B cell (primary cell): ENCODE results near the gene WDR5. TPM values are rescaled to one million over a fixed set of nuclear protein-coding genes. Genes with fewer than 3 reads are reported as not detected.

ENCODE experiments used
- ATAC-seq: fragments of 200-7000 bp; cut with Tn5 transposase; one replicate; pipeline ENCODE4 v1.10.0; 2021; ENCODE audit warnings: low read depth, mild to moderate bottlenecking, moderate number of reproducible peaks, moderate library complexity
- CTCF ChIA-PET: fragments of 350-600 bp; sonication (Branson Sonifier 250); formaldehyde crosslinking; loops from one replicate; lab custom pipeline; 2021; ENCODE audit warnings: antibody characterized with exemption, inconsistent platforms; lab: Charles Lee
- POLR2A ChIA-PET: fragments of 350-600 bp; sonication (Branson Sonifier 250); formaldehyde crosslinking; loops from one replicate; lab custom pipeline; 2021; ENCODE audit warnings: antibody characterized with exemption; lab: Charles Lee
- DNase-seq: peaks from one replicate; pipeline ENCODE4 v3.0.0; 2013
- H2AFZ ChIP-seq: 2 replicates; pipeline ENCODE4 v1.6.1; 2012; ENCODE audit warnings: mild to moderate bottlenecking, low read depth, low read length; ENCODE audit not compliant: insufficient read depth, poor library complexity, severe bottlenecking
- H3K27ac ChIP-seq, 2 donors: 1 replicate in 1 of 2; 2 replicates in 1 of 2; pipeline ENCODE4 v1.5.1; 2012 to 2013; ENCODE audit warnings: low read length in 2 of 2, mild to moderate bottlenecking in 2 of 2, moderate library complexity in 1 of 2
- H3K27me3 ChIP-seq, 4 experiments: fragments of 200-600 bp in 1 of 4; sonication (generic) in 1 of 4; replicated peaks in 1 of 4; 1 replicate in 2 of 4; 2 replicates in 2 of 4; pipeline versions ENCODE4 v1.6.1 to v1.7.0; 2013 to 2016; ENCODE audit warnings: low read length in 3 of 4, mild to moderate bottlenecking in 2 of 4, mixed read lengths in 1 of 4, moderate library complexity in 1 of 4; ENCODE audit not compliant: insufficient read depth in 4 of 4, control insufficient read depth in 3 of 4; ENCODE audit errors: control extremely low read depth in 1 of 4
- H3K36me3 ChIP-seq, 2 experiments: replicated peaks in 1 of 2; 1 replicate in 1 of 2; 2 replicates in 1 of 2; pipeline versions ENCODE4 v1.6.1 to v1.7.1; 2013; ENCODE audit warnings: low read length in 1 of 2; ENCODE audit not compliant: insufficient read depth in 2 of 2, control insufficient read depth in 1 of 2; ENCODE audit errors: control extremely low read depth in 1 of 2, extremely low read depth in 1 of 2
- H3K4me1 ChIP-seq, 2 donors: fragments of 200-600 bp in 1 of 2; sonication (generic) in 1 of 2; 1 replicate in 1 of 2; 2 replicates in 1 of 2; pipeline versions ENCODE4 v1.5.1 to v1.6.1; 2013 to 2017; ENCODE audit warnings: low read length in 2 of 2; ENCODE audit not compliant: control insufficient read depth in 2 of 2, insufficient read depth in 2 of 2
- H3K4me2 ChIP-seq: replicated peaks from 2 replicates; pipeline ENCODE3; 2012; ENCODE audit warnings: mild to moderate bottlenecking, low read depth, low read length; ENCODE audit not compliant: poor library complexity, severe bottlenecking
- H3K4me3 ChIP-seq, 5 experiments: fragments of 200-600 bp in 1 of 5; sonication (generic) in 1 of 5; 1 replicate in 3 of 5; 2 replicates in 2 of 5; pipeline versions ENCODE4 v1.5.1 to v1.7.0; 2011 to 2016; ENCODE audit warnings: low read length in 4 of 5, mild to moderate bottlenecking in 4 of 5, low read depth in 2 of 5, control low read depth in 1 of 5, moderate library complexity in 1 of 5; ENCODE audit not compliant: insufficient read depth in 1 of 5; ENCODE audit errors: control extremely low read depth in 1 of 5, extremely low read depth in 1 of 5
- H3K79me2 ChIP-seq: fragments of 200-600 bp; sonication (generic); one replicate; pipeline ENCODE4 v1.6.0; 2016; ENCODE audit warnings: low read length; ENCODE audit not compliant: control insufficient read depth, insufficient read depth
- H3K9ac ChIP-seq: fragments of 200-600 bp; sonication (generic); 2 replicates; pipeline ENCODE4 v1.6.1; 2017; ENCODE audit warnings: mild to moderate bottlenecking, low read length, moderate library complexity
- H3K9me3 ChIP-seq, 3 donors: one replicate each; pipeline versions ENCODE4 v1.6.1 to v1.7.1; 2013; ENCODE audit warnings: low read length in 2 of 3; ENCODE audit not compliant: control insufficient read depth in 2 of 3, insufficient read depth in 1 of 3; ENCODE audit errors: control extremely low read depth in 1 of 3
- H4K20me1 ChIP-seq: 2 replicates; pipeline ENCODE4 v1.6.0; 2012; ENCODE audit warnings: mild to moderate bottlenecking, low read length; ENCODE audit not compliant: insufficient read depth, control insufficient read depth, poor library complexity, severe bottlenecking
- H3K27ac Mint-ChIP-seq: one replicate; pipeline ENCODE4 v1.8.0; 2021; ENCODE audit warnings: mixed read lengths
- H3K27me3 Mint-ChIP-seq: one replicate; pipeline ENCODE4 v1.8.0; 2021; ENCODE audit warnings: mixed read lengths
- H3K4me1 Mint-ChIP-seq: one replicate; pipeline ENCODE4 v1.8.0; 2021; ENCODE audit warnings: mixed read lengths
- H3K4me3 Mint-ChIP-seq: one replicate; pipeline ENCODE4 v1.8.0; 2021; ENCODE audit warnings: mixed read lengths
- H3K9me3 Mint-ChIP-seq: one replicate; pipeline ENCODE4 v1.8.0; 2022; ENCODE audit warnings: mixed read lengths; ENCODE audit not compliant: insufficient read depth
- EZH2 ChIP-seq: IDR thresholded peaks from 2 replicates; pipeline ENCODE4 v1.6.1; 2012; ENCODE audit warnings: borderline replicate concordance, low read depth, mild to moderate bottlenecking, moderate library complexity, low read length; ENCODE audit not compliant: insufficient read depth, poor library complexity, severe bottlenecking
- WGBS: methylation state at CpG from one replicate; pipeline ENCODE4 v1.1.5; 2013; ENCODE audit warnings: missing lambda C conversion rate; ENCODE audit not compliant: insufficient coverage; 5-methylcytosine and 5-hydroxymethylcytosine counted together
- intact Hi-C: fragments of 100-400 bp; cut with micrococcal nuclease; formaldehyde crosslinking; loops from one replicate; pipeline ENCODE4 v1.10.0; 2022
- polyA plus RNA-seq: library from polyadenylated mRNA; depleted of rRNA; stranded (reverse); fragments of >200 nt; gene quantifications from 2 replicates; pipeline ENCODE4 v1.2.3, GENCODE V29; 2012
- total RNA-seq, 2 donors: library from RNA; stranded (reverse); fragments of 120-200 nt in 1 of 2; gene quantifications; 1 replicate in 1 of 2; 2 replicates in 1 of 2; pipeline versions ENCODE4 v1.2.3 to v1.2.4, GENCODE V29; 2013 to 2022
- TF ChIP-seq, protein P1 (sequence below): fragments of 200-600 bp; IDR thresholded peaks from one replicate; pipeline ENCODE4 v1.8.0; 2022; ENCODE audit warnings: antibody characterized with exemption, mild to moderate bottlenecking

Gene WDR5
- total and polyA plus RNA-seq, 2 donors (not counting 1 experiment from before 2014, with no cell fraction given), result 18.0 to 23.8 TPM

DNA sequence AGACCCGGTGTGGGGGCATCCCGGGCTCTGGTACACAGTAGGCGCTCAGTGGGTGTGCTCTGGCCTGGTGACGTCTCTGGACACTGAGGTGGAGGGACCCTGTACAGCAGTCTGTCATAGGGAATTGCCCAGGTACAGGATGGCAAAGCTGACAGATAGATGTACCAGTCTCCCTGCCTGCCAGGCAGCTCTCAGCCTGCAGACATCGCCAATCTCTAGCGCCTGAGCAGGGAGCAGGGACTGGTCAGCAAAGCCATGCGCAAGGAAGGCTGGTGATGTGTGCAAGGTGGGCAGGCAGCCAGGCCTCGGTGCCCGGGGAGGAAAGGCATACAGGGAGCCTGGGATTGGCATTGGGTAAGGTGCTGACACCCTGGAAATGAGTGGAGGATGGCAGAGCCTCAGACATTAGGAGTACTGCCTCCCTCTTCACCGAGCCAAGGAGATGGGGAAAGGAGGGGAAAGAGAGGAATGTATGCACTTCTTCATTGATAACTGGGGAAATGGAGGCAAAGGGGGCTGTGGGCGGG, 34.2 kb upstream of the WDR5 start:
- no peak overlapping the region for H3K27ac ChIP-seq
- H3K9me3 ChIP-seq, result no peaks in the 10 kb centered on the region
- H4K20me1 ChIP-seq, result no peaks in the 10 kb centered on the region
- H3K27me3 ChIP-seq, result peaks cover 0 to 2% (median 0%) of the 10 kb centered on the region in 4 experiments
- H2AFZ ChIP-seq, result no peak overlapping the region
- DNase-seq (no peak), ATAC-seq (no peak)
- Mint-ChIP-seq H3K4me1 (peaks cover 4% of the 10 kb centered on the region), H3K27ac (no peak overlapping the region), H3K9me3 (no peaks in the 10 kb centered on the region), H3K4me3 (no peak overlapping the region), H3K27me3 (peaks cover 26% of the 10 kb centered on the region)
- TF ChIP-seq EZH2, result no peak
- TF ChIP-seq, protein P1, sequence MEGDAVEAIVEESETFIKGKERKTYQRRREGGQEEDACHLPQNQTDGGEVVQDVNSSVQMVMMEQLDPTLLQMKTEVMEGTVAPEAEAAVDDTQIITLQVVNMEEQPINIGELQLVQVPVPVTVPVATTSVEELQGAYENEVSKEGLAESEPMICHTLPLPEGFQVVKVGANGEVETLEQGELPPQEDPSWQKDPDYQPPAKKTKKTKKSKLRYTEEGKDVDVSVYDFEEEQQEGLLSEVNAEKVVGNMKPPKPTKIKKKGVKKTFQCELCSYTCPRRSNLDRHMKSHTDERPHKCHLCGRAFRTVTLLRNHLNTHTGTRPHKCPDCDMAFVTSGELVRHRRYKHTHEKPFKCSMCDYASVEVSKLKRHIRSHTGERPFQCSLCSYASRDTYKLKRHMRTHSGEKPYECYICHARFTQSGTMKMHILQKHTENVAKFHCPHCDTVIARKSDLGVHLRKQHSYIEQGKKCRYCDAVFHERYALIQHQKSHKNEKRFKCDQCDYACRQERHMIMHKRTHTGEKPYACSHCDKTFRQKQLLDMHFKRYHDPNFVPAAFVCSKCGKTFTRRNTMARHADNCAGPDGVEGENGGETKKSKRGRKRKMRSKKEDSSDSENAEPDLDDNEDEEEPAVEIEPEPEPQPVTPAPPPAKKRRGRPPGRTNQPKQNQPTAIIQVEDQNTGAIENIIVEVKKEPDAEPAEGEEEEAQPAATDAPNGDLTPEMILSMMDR, result no peak
- no peaks in the 10 kb centered on the region for H3K79me2 ChIP-seq
- no peak overlapping the region for H3K9ac ChIP-seq
- ChIA-PET CTCF (interaction anchor here (0.7 to 1.2 kb wide), 3 partner anchors 319 to 922 kb away, joined by 3 read pairs; no protein-coding TSS in a partner anchor), POLR2A (interaction anchor here (0.6 kb wide), 1 partner anchor 337 kb away, joined by 3 read pairs; no protein-coding TSS in a partner anchor)
- 89% methylated on average over 11 of the region's 11 CpGs for WGBS
- no peak overlapping the region for H3K4me3 ChIP-seq
- H3K4me2 ChIP-seq, result no peak overlapping the region
- intact Hi-C loops, result no loop called here
- no peaks in the 10 kb centered on the region for H3K4me1 ChIP-seq
- H3K36me3 ChIP-seq, result no peaks in the 10 kb centered on the region

DNA sequence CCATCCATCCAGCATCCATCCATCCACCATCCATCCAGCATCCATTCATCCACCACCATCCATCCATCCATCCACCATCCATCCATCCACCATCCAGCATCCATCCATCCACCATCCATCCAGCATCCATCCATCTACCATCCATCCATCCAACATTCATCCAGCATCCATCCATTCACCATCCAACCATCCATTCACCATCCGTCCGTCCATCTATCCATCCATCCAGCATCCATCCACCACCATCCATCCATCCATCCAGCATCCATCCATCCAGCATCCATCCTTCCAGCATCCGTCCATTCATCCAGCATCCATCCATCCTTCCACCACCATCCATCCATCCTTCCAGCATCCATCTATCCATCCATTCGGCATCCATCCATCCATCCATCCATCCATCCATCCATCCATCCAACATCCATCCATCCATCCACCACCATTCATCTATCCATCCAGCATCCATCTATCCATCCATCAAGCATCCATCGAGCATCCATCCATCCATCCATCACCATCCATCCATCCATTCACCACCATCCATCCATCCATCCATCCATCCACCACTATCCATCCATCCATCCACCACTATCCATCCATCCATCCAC, 32.4 kb upstream of the WDR5 start:
- H3K27me3 Mint-ChIP-seq, result peaks cover 31% of the 10 kb centered on the region

More for the DNA sequence above, 32.4 kb upstream of the WDR5 start:
- ATAC-seq, result no peak
- Histone ChIP-seq H3K79me2 (no peaks in the 10 kb centered on the region), H3K4me1 (no peaks in the 10 kb centered on the region), H3K9me3 (no peaks in the 10 kb centered on the region), H3K36me3 (no peaks in the 10 kb centered on the region), H3K27ac (no peak overlapping the region), H3K27me3 (peaks cover 0 to 2% (median 0%) of the 10 kb centered on the region in 4 experiments), H2AFZ (no peak overlapping the region), H4K20me1 (no peaks in the 10 kb centered on the region), H3K4me2 (no peak overlapping the region), H3K9ac (no peak overlapping the region), H3K4me3 (no peak overlapping the region)
- WGBS, result 75% methylated on average over 5 of the region's 5 CpGs
- no peak for DNase-seq
- Mint-ChIP-seq H3K4me1 (peaks cover 4% of the 10 kb centered on the region), H3K4me3 (no peak overlapping the region), H3K9me3 (no peaks in the 10 kb centered on the region), H3K27ac (no peak overlapping the region)
- POLR2A ChIA-PET, result no interaction called here
- CTCF ChIA-PET, result no interaction called here
- TF ChIP-seq, protein P1, result no peak
- no peak for TF ChIP-seq EZH2
- intact Hi-C loops, result no loop called here
